Measurements from ENCODE around the gene EDEM3. TPM values are rescaled to one million over a fixed set of nuclear protein-coding genes. Genes with fewer than 3 reads are reported as not detected.
"Not testable (repeated sequence)": the region's sequence is repeated elsewhere in the genome, so short reads cannot be mapped to it uniquely, and the experiment has no call there.

Gene EDEM3
- total RNA-seq, 1 experiment from 2014 or later: 14.5 TPM

GRCh38 chr1:184788970-184789369, 34.3 kb upstream of the EDEM3 start:
- Histone ChIP-seq H3K4me3 (no peak overlapping the region), H3K9me2 (ENCODE audit: insufficient read depth) (no peaks in the 10 kb centered on the region), H3K27ac (no peak overlapping the region), H4K20me1 (ENCODE audit: insufficient read depth) (no peaks in the 10 kb centered on the region), H2AFZ (no peak overlapping the region), H3K4me1 (replicated peaks; ENCODE audit: insufficient read depth) (peaks cover 16% of the 10 kb centered on the region), H3K27me3 (ENCODE audit: insufficient read depth, low read depth) (no peaks in the 10 kb centered on the region), H3F3A (ENCODE audit: insufficient read depth, low read depth) (peaks cover 8% of the 10 kb centered on the region), H3K4me2 (no peak overlapping the region), H3K9me3 (ENCODE audit: insufficient read depth, low read depth) (no peaks in the 10 kb centered on the region), H3K36me3 (ENCODE audit: low read depth) (no peaks in the 10 kb centered on the region), H3K79me2 (ENCODE audit: low read depth) (no peaks in the 10 kb centered on the region)
- CTCF ChIA-PET: no interaction called here
- DNase-seq: no peak
- POLR2A ChIA-PET (ENCODE audit: unreplicated experiment): no interaction called here
- intact Hi-C loops (cut with micrococcal nuclease; ENCODE audit: unreplicated experiment): no loop called here
- TF ChIP-seq EZH2 (IDR thresholded peaks at IDR 0.05; ENCODE audit: low read depth): no peak
- BruUV-seq (replicated peaks): no TSS peak

GRCh38 chr1:184785529-184785928, 30.9 kb upstream of the EDEM3 start:
- H3K9me2 ChIP-seq (ENCODE audit: insufficient read depth): no peaks in the 10 kb centered on the region
- intact Hi-C loops (cut with micrococcal nuclease; ENCODE audit: unreplicated experiment): no loop called here
- H3K79me2 ChIP-seq (ENCODE audit: low read depth): no peaks in the 10 kb centered on the region
- TF ChIP-seq EZH2 (IDR thresholded peaks at IDR 0.05; ENCODE audit: low read depth) (no peak), CTCF (conservative IDR thresholded peaks at IDR 0.05) (no peak)
- H2AFZ ChIP-seq: no peak overlapping the region
- no peaks in the 10 kb centered on the region for H3K4me1 ChIP-seq (replicated peaks; ENCODE audit: insufficient read depth)
- H3F3A ChIP-seq (ENCODE audit: insufficient read depth, low read depth): no peaks in the 10 kb centered on the region
- POLR2A ChIA-PET (ENCODE audit: unreplicated experiment): no interaction called here
- H4K20me1 ChIP-seq (ENCODE audit: insufficient read depth): no peaks in the 10 kb centered on the region
- CTCF ChIA-PET: no interaction called here
- H3K27me3 ChIP-seq (ENCODE audit: insufficient read depth, low read depth): no peaks in the 10 kb centered on the region
- peaks cover 3% of the 10 kb centered on the region; the same call in 1 of the 2 replicates for H3K9me3 ChIP-seq (ENCODE audit: insufficient read depth, low read depth)
- no peaks in the 10 kb centered on the region for H3K36me3 ChIP-seq (ENCODE audit: low read depth)
- no peak overlapping the region for H3K4me3 ChIP-seq
- DNase-seq: no peak
- H3K27ac ChIP-seq: no peak overlapping the region
- no TSS peak for BruUV-seq (replicated peaks)
- no peak overlapping the region for H3K4me2 ChIP-seq

GRCh38 chr1:184783723-184784122, 29.1 kb upstream of the EDEM3 start:
- H3K36me3 ChIP-seq (ENCODE audit: low read depth); BruUV-seq (replicated peaks); H3K4me1 ChIP-seq (replicated peaks; ENCODE audit: insufficient read depth); H3F3A ChIP-seq (ENCODE audit: insufficient read depth, low read depth); H3K9me3 ChIP-seq (ENCODE audit: insufficient read depth, low read depth); DNase-seq; H3K79me2 ChIP-seq (ENCODE audit: low read depth); intact Hi-C loops (cut with micrococcal nuclease; ENCODE audit: unreplicated experiment); H4K20me1 ChIP-seq (ENCODE audit: insufficient read depth); H3K9me2 ChIP-seq (ENCODE audit: insufficient read depth); H3K27me3 ChIP-seq (ENCODE audit: insufficient read depth, low read depth); POLR2A ChIA-PET (ENCODE audit: unreplicated experiment); H2AFZ ChIP-seq; H3K4me3 ChIP-seq; CTCF ChIA-PET; H3K4me2 ChIP-seq; H3K27ac ChIP-seq: not testable (repeated sequence)

- no peak for DNase-seq
- H3F3A ChIP-seq (ENCODE audit: insufficient read depth, low read depth): no peaks in the 10 kb centered on the region
- no peak overlapping the region for H3K27ac ChIP-seq
- TF ChIP-seq CTCF (conservative IDR thresholded peaks at IDR 0.05) (no peak), EZH2 (IDR thresholded peaks at IDR 0.05; ENCODE audit: low read depth) (no peak)
- POLR2A ChIA-PET (ENCODE audit: unreplicated experiment): no interaction called here
- peaks cover 3% of the 10 kb centered on the region; the same call in 1 of the 2 replicates for H3K9me3 ChIP-seq (ENCODE audit: insufficient read depth, low read depth)
- no peak overlapping the region for H2AFZ ChIP-seq
- no peaks in the 10 kb centered on the region for H3K9me2 ChIP-seq (ENCODE audit: insufficient read depth)
- H3K27me3 ChIP-seq (ENCODE audit: insufficient read depth, low read depth): no peaks in the 10 kb centered on the region
- H3K4me2 ChIP-seq: no peak overlapping the region
- H3K79me2 ChIP-seq (ENCODE audit: low read depth): no peaks in the 10 kb centered on the region
- H3K36me3 ChIP-seq (ENCODE audit: low read depth): no peaks in the 10 kb centered on the region
- H3K4me3 ChIP-seq: no peak overlapping the region
- intact Hi-C loops (cut with micrococcal nuclease; ENCODE audit: unreplicated experiment): no loop called here
- CTCF ChIA-PET: no interaction called here
- H3K4me1 ChIP-seq (replicated peaks; ENCODE audit: insufficient read depth): no peaks in the 10 kb centered on the region
- BruUV-seq (replicated peaks): no TSS peak
- H4K20me1 ChIP-seq (ENCODE audit: insufficient read depth): no peaks in the 10 kb centered on the region
Measured at GRCh38 chr1:184781941-184782340, 27.3 kb upstream of the EDEM3 start.
